CD4-positive, alpha-beta T cell (primary cell): ENCODE results near the gene LRPAP1. TPM values are rescaled to one million over a fixed set of nuclear protein-coding genes. Genes with fewer than 3 reads are reported as not detected.
"Not testable (repeated sequence)": the region's sequence is repeated elsewhere in the genome, so short reads cannot be mapped to it uniquely, and the experiment has no call there.

ENCODE experiments used
- ATAC-seq: fragments of 200-7000 bp; cut with Tn5 transposase; one replicate; pipeline ENCODE4 v1.10.0; 2022; ENCODE audit warnings: mild to moderate bottlenecking; ENCODE audit not compliant: poor library complexity
- CTCF ChIA-PET: fragments of 350-600 bp; sonication (Branson Sonifier 250); formaldehyde crosslinking; loops from one replicate; lab custom pipeline; 2021; ENCODE audit warnings: antibody characterized with exemption, inconsistent platforms; lab: Charles Lee
- POLR2A ChIA-PET: fragments of 350-600 bp; sonication (Branson Sonifier 250); formaldehyde crosslinking; loops from one replicate; lab custom pipeline; 2021; ENCODE audit warnings: antibody characterized with exemption, inconsistent platforms; lab: Charles Lee
- DNase-seq, 14 experiments: peaks; one replicate each; pipeline ENCODE4 v3.0.0-alpha.2; 2013 to 2020; ENCODE audit warnings: mixed read lengths in 2 of 14
- H3K27ac ChIP-seq, 2 donors: one replicate each; pipeline versions ENCODE4 v1.5.1 to v1.7.0; 2013; ENCODE audit warnings: low read length in 2 of 2, low read depth in 1 of 2, mild to moderate bottlenecking in 1 of 2
- H3K27me3 ChIP-seq, 2 experiments: 1 replicate in 1 of 2; 2 replicates in 1 of 2; pipeline versions ENCODE4 v1.6.1 to v1.7.0; 2013; ENCODE audit warnings: low read length in 2 of 2, control low read depth in 1 of 2, mild to moderate bottlenecking in 1 of 2, moderate library complexity in 1 of 2; ENCODE audit not compliant: insufficient read depth in 2 of 2, control insufficient read depth in 1 of 2
- H3K36me3 ChIP-seq: one replicate; pipeline ENCODE4 v1.6.1; 2013; ENCODE audit warnings: low read length, control low read depth; ENCODE audit not compliant: insufficient read depth
- H3K4me1 ChIP-seq: one replicate; pipeline ENCODE4 v1.6.1; 2013; ENCODE audit warnings: low read length, control low read depth; ENCODE audit not compliant: insufficient read depth
- H3K4me3 ChIP-seq: one replicate; pipeline ENCODE4 v1.5.1; 2013; ENCODE audit warnings: mild to moderate bottlenecking, low read length, moderate library complexity
- H3K9me3 ChIP-seq, 2 experiments: 1 replicate in 1 of 2; 2 replicates in 1 of 2; pipeline versions ENCODE4 v1.6.1 to v1.7.0; 2013; ENCODE audit warnings: low read length in 2 of 2, mild to moderate bottlenecking in 2 of 2, control low read depth in 1 of 2, moderate library complexity in 1 of 2; ENCODE audit not compliant: control insufficient read depth in 1 of 2, insufficient read depth in 1 of 2
- H3K27ac Mint-ChIP-seq: one replicate; pipeline ENCODE4 v1.8.0; 2020; ENCODE audit warnings: mixed read lengths
- H3K27me3 Mint-ChIP-seq: one replicate; pipeline ENCODE4 v1.8.0; 2021; ENCODE audit warnings: mixed read lengths
- H3K36me3 Mint-ChIP-seq: one replicate; pipeline ENCODE4 v1.8.0; 2021; ENCODE audit warnings: low read depth, mixed read lengths
- H3K4me1 Mint-ChIP-seq: one replicate; pipeline ENCODE4 v1.8.0; 2021; ENCODE audit warnings: low read depth, mixed read lengths
- H3K4me3 Mint-ChIP-seq: one replicate; pipeline ENCODE4 v1.8.0; 2020; ENCODE audit warnings: mild to moderate bottlenecking, mixed read lengths
- H3K9me3 Mint-ChIP-seq: one replicate; pipeline ENCODE4 v1.8.0; 2020; ENCODE audit warnings: mixed read lengths
- intact Hi-C, 2 experiments: fragments of 100-400 bp; cut with DNase I in 1 of 2; cut with micrococcal nuclease in 1 of 2; formaldehyde crosslinking; loops; one replicate each; pipeline versions ENCODE4 v1.15.1 to v1.9.0; 2023 to 2025; cut with DNase I, micrococcal nuclease
- total RNA-seq, 174 experiments: library from RNA in 2 of 174; stranded (reverse) in 2 of 174; gene quantifications; one replicate each; pipeline ENCODE4 v1.2.3 and lab custom pipeline; 2021 to 2026

The LRPAP1 gene
- total RNA-seq, 2 experiments from 2014 or later: 84.2 to 88.0 TPM

DNA sequence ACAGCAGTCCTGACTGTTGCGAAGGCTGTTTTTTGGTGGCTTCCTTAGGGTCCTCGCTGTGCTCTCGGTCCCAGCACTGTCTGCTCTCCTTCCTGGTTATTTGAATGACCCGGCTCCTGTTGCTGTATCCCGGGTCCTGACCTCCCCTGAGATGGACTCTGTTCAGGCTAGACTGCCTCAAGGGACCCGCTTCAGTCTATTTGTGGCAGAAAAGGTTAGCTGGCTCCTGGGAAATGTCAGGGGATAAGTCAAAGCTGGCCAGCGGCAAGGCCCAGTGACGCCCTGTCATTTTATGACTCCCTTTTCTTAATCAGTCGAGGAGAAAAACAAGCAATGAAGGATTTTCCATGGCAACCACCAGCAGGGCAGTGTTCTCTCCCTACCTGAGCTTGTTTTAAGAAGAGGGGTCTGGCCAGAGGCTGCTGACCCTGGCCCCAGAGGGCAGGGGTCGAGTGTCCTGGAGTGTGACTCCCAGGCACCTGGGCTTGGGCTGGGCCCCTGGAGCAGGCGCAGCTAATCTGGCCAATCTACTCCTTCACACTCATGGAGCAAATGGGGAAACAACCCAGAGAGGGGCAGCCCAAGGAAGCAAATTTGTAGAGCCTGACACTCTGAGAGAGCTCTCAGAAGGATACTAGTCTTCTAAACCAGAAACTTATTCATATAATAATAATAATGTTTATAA is 45.1 kb upstream of the LRPAP1 start:
- H3K27me3 ChIP-seq, ATAC-seq, H3K4me3 Mint-ChIP-seq, H3K4me1 ChIP-seq, DNase-seq, intact Hi-C loops, H3K36me3 ChIP-seq, H3K27ac ChIP-seq, H3K36me3 Mint-ChIP-seq, H3K27ac Mint-ChIP-seq, H3K9me3 Mint-ChIP-seq, CTCF ChIA-PET, H3K9me3 ChIP-seq, H3K4me1 Mint-ChIP-seq, POLR2A ChIA-PET, H3K4me3 ChIP-seq: not testable (repeated sequence)
- peaks cover 19% of the 10 kb centered on the region for H3K27me3 Mint-ChIP-seq

DNA sequence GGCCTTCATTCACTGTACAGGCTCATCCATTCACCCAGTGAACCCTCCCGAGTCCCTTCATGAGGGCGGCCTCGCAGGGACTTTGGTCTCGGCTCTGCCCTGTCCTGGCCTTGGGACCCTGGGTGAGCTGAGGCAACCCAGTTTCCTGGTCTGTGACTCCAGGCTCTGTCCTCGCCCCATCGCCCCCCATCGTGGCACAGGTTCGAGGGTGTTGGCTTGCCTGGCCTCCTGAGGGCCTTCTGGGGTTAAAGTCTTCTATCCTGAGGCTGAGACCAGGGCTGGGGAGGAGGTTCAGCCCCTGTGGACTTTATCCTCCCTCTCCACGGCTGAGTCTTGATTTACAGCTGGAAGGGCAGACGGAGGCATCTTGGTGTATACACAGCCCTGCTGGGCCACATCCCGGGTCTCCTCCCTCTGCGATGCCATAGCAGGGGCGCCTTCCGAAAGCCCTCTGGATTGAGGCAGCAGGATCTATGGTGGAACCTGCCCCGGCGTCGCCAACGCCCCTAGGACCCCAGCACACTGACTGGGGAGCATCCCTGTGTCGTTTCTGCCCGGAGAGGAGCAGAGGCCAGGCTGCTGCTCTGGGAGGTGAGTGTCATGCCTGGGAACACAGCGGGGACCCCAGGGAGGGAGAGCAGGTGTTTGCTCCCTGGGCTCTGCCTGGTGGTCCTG is 44.4 kb upstream of the LRPAP1 start:
- intact Hi-C loops, H3K36me3 Mint-ChIP-seq, POLR2A ChIA-PET, H3K4me1 Mint-ChIP-seq, H3K27ac Mint-ChIP-seq, ATAC-seq, H3K9me3 ChIP-seq, H3K9me3 Mint-ChIP-seq, H3K4me3 ChIP-seq, H3K27ac ChIP-seq, H3K4me3 Mint-ChIP-seq, DNase-seq, H3K36me3 ChIP-seq, CTCF ChIA-PET, H3K27me3 ChIP-seq, H3K4me1 ChIP-seq: not testable (repeated sequence)
- H3K27me3 Mint-ChIP-seq: peaks cover 19% of the 10 kb centered on the region

DNA sequence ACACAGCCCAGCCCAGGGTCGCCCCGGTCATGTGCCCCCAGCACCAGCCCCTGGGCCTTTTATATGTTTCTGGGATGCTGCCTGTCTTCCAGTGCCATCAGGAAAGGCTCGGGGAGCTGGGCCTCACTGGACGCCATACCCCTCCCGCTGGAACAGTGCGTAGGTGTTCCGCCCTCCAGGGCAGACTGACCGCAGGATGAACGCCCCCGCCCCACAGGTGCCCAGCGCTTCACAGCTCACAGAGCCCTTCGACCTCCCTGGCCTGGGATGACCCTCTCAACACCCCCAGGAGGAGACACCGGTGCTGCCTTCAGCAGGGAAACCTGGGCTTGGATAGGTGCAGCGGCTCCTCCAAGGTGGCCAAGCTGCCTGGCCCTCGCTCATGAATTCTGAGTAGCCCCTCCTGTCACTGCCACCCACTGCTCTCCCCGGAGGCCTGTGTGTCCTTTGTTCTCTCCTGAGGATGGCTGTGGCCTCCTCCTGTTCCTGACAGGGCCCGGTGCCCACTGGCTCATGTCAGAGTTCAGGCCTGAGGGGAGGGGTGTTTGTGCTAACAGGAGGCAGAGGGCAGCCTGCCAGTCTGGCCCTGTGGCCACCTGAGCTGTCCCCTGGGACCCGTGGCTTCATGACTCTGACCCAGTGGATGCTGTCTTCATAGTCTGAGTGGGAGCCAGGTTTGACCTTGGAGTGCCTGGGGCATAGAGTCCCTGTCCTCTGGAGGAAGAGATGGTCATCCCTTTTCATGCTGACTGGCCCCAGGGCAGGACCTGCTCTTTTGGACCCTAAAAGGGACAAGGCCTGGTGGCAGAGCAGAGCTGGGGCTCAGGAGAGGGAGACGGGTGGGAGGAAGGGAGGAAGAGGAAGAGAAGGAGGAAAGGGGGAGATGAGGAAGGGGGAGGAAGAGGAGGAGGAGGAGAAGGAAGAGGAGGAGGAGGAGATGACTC is 43.5 kb upstream of the LRPAP1 start:
- intact Hi-C loops, H3K27me3 ChIP-seq, H3K4me1 Mint-ChIP-seq: not testable (repeated sequence)

DNA sequence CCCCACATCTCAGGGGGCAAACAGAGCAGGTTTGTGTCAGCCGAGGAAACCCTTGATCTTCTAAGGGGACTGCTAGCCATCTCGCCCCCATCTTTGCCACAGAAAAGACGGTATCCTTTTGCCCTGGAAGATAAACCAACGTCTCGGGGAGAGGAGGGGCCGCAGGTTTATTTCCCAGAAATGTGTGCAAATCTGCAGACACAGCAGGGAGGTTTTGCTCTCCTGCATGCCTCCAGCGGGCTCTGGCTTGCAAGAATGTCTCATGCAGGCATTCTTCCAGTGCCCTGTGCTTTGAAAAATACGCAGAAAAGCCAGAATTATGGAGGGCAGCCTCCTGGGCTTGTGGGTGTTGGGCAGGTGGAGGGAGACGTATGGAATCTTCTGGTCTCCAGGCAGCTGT is 42.6 kb upstream of the LRPAP1 start:
- POLR2A ChIA-PET, H3K4me3 Mint-ChIP-seq, DNase-seq, H3K4me1 Mint-ChIP-seq, H3K4me1 ChIP-seq, H3K9me3 Mint-ChIP-seq, CTCF ChIA-PET, H3K27ac ChIP-seq, intact Hi-C loops, H3K36me3 ChIP-seq, H3K9me3 ChIP-seq, H3K36me3 Mint-ChIP-seq, H3K27me3 ChIP-seq, H3K4me3 ChIP-seq, H3K27ac Mint-ChIP-seq, ATAC-seq: not testable (repeated sequence)
- H3K27me3 Mint-ChIP-seq: peaks cover 23% of the 10 kb centered on the region

More for the DNA sequence above, 43.5 kb upstream of the LRPAP1 start:
- ATAC-seq, H3K4me3 Mint-ChIP-seq, H3K4me3 ChIP-seq, H3K27ac ChIP-seq, DNase-seq, CTCF ChIA-PET, H3K36me3 ChIP-seq, POLR2A ChIA-PET, H3K9me3 ChIP-seq, H3K36me3 Mint-ChIP-seq, H3K9me3 Mint-ChIP-seq, H3K4me1 ChIP-seq, H3K27ac Mint-ChIP-seq: not testable (repeated sequence)
- peaks cover 23% of the 10 kb centered on the region for H3K27me3 Mint-ChIP-seq

DNA sequence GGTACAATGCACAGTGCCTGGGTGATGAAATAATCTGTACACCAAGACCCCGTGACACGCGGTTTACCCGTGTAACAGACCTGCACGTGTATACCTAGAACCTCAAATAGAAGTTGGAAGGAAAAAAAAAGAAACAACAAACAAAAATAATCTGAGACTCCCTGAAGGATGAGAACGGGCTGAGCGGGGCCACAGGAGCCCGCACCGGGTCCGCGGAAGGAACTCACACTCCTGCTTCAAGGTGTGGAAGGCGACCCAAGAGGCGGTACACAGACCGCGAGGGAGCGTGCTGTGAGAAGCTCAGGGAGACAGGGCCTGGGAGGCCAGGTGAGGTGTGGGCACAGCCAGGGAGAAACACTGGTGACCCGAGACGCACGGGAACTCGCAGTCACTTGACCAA is 42.1 kb upstream of the LRPAP1 start:
- H3K27me3 Mint-ChIP-seq: peaks cover 23% of the 10 kb centered on the region
- H3K4me3 ChIP-seq, H3K36me3 ChIP-seq, H3K4me1 ChIP-seq, H3K9me3 ChIP-seq, POLR2A ChIA-PET, H3K4me1 Mint-ChIP-seq, H3K27me3 ChIP-seq, H3K4me3 Mint-ChIP-seq, intact Hi-C loops, H3K27ac Mint-ChIP-seq, H3K9me3 Mint-ChIP-seq, ATAC-seq, CTCF ChIA-PET, H3K36me3 Mint-ChIP-seq, H3K27ac ChIP-seq, DNase-seq: not testable (repeated sequence)
